ENCODE measurements around the gene SLC11A1. TPM values are rescaled to one million over a fixed set of nuclear protein-coding genes. Genes with fewer than 3 reads are reported as not detected.

SLC11A1 gene
- total RNA-seq, 1 experiment from 2014 or later, result 0.09 TPM

DNA sequence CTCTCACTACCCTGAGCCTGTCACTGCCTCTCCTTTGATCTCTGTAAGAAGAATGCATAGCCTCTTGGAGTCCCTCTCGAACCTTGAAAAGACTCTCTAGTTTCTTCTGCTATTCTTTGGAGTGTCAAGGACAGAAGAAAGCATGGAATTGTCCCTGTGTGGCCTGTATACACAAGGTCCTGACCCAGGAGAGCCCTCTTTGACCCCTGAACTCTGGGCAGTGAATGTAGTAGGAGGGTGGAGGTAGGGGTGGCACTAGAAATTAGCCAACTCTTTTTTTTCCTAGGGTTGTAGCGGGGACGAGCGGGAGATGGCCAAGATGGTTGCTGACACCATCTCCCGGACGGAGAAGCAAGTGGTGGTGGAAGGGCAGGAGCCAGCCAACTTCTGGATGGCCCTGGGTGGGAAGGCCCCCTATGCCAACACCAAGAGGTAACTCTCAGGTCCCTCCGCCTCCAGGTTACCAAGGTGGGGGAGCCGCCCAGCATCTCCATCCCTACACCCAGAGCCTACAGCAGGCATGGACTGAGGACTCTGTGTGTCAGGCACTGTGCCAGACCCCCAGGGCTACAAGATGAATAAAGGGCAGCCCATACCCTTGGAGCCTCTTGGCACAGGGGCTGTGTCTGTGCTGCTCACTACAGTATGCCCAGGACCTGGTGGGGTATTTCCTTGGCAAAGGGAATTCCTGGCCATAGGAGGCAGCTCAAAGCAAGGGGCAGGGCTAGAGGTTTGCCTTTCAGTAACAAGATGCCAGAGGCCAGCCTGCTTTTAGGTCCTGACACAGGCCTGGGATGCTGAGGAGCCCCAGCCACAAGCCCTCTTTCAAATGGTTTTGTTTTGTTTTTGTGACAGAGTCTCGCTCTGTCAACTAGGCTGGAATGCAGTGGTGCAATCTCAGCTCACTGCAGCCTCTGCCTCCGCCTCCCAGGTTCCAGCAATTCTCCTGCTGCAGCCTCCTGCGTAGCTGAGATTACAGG lies 53.2 kb downstream of the SLC11A1 start:
- no TSS peak for BruUV-seq (replicated peaks)
- Mint-ChIP-seq H3K36me3 (ENCODE audit: insufficient read depth, unreplicated experiment) (no peaks in the 10 kb centered on the region), H3K4me1 (ENCODE audit: insufficient read depth, unreplicated experiment) (no peaks in the 10 kb centered on the region), H3K4me3 (ENCODE audit: unreplicated experiment) (no peak overlapping the region), H3K27me3 (ENCODE audit: insufficient read depth, unreplicated experiment) (peaks cover 13% of the 10 kb centered on the region), H3K27ac (ENCODE audit: low read depth, unreplicated experiment) (no peak overlapping the region), H3K9me3 (ENCODE audit: unreplicated experiment) (no peaks in the 10 kb centered on the region)
- CTCF ChIA-PET, result interaction anchor here (0.8 kb wide), 1 partner anchor 311 kb away, joined by 3 read pairs; no protein-coding TSS in a partner anchor
- no peak for DNase-seq (ENCODE audit: unreplicated experiment)
- intact Hi-C loops (cut with micrococcal nuclease), result no loop called here
- POLR2A ChIA-PET, result no interaction called here
- TF ChIP-seq CTCF (IDR thresholded peaks at IDR 0.05; ENCODE audit: unreplicated experiment), result no peak

GRCh38 chr2:218436992-218437391 lies 54.9 kb downstream of the SLC11A1 start:
- Mint-ChIP-seq H3K9me3 (ENCODE audit: unreplicated experiment) (no peaks in the 10 kb centered on the region), H3K4me1 (ENCODE audit: insufficient read depth, unreplicated experiment) (no peaks in the 10 kb centered on the region), H3K27me3 (ENCODE audit: insufficient read depth, unreplicated experiment) (peaks cover 10% of the 10 kb centered on the region), H3K27ac (ENCODE audit: low read depth, unreplicated experiment) (no peak overlapping the region), H3K4me3 (ENCODE audit: unreplicated experiment) (no peak overlapping the region), H3K36me3 (ENCODE audit: insufficient read depth, unreplicated experiment) (no peaks in the 10 kb centered on the region)
- POLR2A ChIA-PET, result no interaction called here
- DNase-seq (ENCODE audit: unreplicated experiment), result no peak
- no peak for TF ChIP-seq CTCF (IDR thresholded peaks at IDR 0.05; ENCODE audit: unreplicated experiment)
- intact Hi-C loops (cut with micrococcal nuclease), result no loop called here
- CTCF ChIA-PET, result interaction anchor here (0.5 to 0.6 kb wide), 2 partner anchors 26 to 971 kb away, joined by 3 to 4 read pairs; no protein-coding TSS in a partner anchor
- no TSS peak for BruUV-seq (replicated peaks)

DNA sequence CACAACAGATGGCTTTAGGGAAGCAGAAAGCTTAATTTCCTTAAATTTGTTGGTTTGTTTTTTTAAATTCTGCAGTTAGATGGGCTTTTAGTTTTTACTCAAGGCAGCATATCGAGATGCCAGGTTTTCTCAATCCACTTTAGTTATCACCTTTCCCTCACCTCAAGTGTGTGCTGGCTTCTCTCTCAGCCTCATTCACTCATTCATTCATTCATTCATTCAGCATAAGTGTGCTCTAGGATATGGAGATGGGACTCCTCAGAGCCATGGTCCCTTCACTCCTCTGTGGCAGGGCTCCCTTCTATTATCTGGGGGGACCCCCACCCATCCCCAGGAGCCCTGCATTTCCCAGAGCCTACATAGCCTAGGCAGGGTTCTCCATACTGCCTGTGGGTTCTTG lies 55.9 kb downstream of the SLC11A1 start:
- no TSS peak for BruUV-seq (replicated peaks)

More for the DNA sequence above, 55.9 kb downstream of the SLC11A1 start:
- intact Hi-C loops (cut with micrococcal nuclease), result no loop called here
- Mint-ChIP-seq H3K9me3 (ENCODE audit: unreplicated experiment) (no peaks in the 10 kb centered on the region), H3K27me3 (ENCODE audit: insufficient read depth, unreplicated experiment) (peaks cover under 1% of the 10 kb centered on the region), H3K36me3 (ENCODE audit: insufficient read depth, unreplicated experiment) (no peaks in the 10 kb centered on the region), H3K4me1 (ENCODE audit: insufficient read depth, unreplicated experiment) (no peaks in the 10 kb centered on the region), H3K27ac (ENCODE audit: low read depth, unreplicated experiment) (no peak overlapping the region), H3K4me3 (ENCODE audit: unreplicated experiment) (no peak overlapping the region)
- POLR2A ChIA-PET, result no interaction called here
- no peak for TF ChIP-seq CTCF (IDR thresholded peaks at IDR 0.05; ENCODE audit: unreplicated experiment)
- no peak for DNase-seq (ENCODE audit: unreplicated experiment)
- CTCF ChIA-PET, result interaction anchor here (0.6 kb wide), 1 partner anchor 12 kb away, joined by 4 read pairs; no protein-coding TSS in a partner anchor
